ENCODE data around the gene TMEM175.

- no peak for TF ChIP-seq CTCF (IDR thresholded peaks at IDR 0.05)
- no peak for TF ChIP-seq POLR2A (IDR thresholded peaks at IDR 0.05)
Observed at GRCh38 chr4:968221-968620, 36.0 kb downstream of the TMEM175 start.

Data from tibial nerve (tissue), 3 donors.